Left ventricle myocardium superior (tissue), 1 donor: ENCODE results near the gene IRF2BPL. TPM values are rescaled to one million over a fixed set of nuclear protein-coding genes. Genes with fewer than 3 reads are reported as not detected.

Source experiments
- ATAC-seq: fragments of 200-7000 bp; cut with Tn5 transposase; one replicate; pipeline ENCODE4 v1.9.1; 2020; ENCODE audit warnings: mild to moderate bottlenecking, moderate library complexity
- DNase-seq: peaks from one replicate; pipeline ENCODE4 v3.0.0-alpha.2; 2020
- intact Hi-C: fragments of 100-400 bp; cut with micrococcal nuclease; formaldehyde crosslinking; loops from one replicate; pipeline ENCODE4 v1.11.0; 2022
- total RNA-seq: library from RNA; stranded (reverse); fragmentation: NEBNext Ultra II Directional; extraction: Animal tissue kit (Norgen Biotek cat#: 25700); gene quantifications from one replicate; pipeline ENCODE4 v1.2.1, GENCODE V29; 2021
- donor health status: DM: no; HTN: yes; CAD: no; lungs with severe emphysema.

Gene IRF2BPL
- total RNA-seq, 1 donor from 2014 or later = 42.8 TPM

DNA sequence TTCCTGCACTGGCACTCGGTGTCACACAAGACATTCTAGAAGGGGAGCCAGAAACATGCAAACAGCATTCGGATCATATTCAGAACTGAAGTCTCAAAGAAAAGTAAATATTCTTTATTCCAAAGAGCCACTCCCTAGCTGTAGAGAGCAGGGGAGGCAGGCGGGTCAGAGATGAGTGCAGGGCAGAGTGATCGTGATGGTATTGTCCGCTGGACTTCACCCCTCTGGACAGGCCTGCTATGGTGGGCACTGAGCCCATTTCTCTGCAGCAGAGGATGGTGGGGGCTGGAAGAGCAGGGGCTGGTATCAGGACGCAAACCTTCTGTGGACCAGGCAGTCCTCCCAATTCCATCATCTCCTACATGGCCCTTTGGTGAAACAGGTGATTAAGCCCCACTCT, 25.6 kb downstream of the IRF2BPL start:
- DNase-seq (no peak), ATAC-seq (no peak)
- intact Hi-C loops = no loop called here

DNA sequence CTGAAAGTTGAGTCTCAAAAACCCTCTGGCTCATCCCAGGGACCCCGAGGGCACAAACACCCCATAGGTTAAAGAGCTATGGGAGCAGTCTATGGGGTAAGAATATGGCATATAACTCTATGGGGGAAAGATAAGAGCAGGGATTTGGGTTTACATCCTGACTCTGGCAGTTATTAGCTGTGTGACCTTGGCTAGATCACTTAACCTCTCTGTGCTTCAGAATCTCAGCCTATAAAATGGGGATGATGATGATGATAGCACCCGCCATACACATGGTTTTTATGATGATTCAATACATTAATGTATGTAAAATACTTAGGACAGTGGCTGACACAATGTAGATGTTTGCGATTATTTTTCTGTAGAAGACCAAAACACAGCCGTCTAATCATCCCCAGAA, 26.2 kb downstream of the IRF2BPL start:
- ATAC-seq = no peak
- intact Hi-C loops = no loop called here
- DNase-seq = no peak

DNA sequence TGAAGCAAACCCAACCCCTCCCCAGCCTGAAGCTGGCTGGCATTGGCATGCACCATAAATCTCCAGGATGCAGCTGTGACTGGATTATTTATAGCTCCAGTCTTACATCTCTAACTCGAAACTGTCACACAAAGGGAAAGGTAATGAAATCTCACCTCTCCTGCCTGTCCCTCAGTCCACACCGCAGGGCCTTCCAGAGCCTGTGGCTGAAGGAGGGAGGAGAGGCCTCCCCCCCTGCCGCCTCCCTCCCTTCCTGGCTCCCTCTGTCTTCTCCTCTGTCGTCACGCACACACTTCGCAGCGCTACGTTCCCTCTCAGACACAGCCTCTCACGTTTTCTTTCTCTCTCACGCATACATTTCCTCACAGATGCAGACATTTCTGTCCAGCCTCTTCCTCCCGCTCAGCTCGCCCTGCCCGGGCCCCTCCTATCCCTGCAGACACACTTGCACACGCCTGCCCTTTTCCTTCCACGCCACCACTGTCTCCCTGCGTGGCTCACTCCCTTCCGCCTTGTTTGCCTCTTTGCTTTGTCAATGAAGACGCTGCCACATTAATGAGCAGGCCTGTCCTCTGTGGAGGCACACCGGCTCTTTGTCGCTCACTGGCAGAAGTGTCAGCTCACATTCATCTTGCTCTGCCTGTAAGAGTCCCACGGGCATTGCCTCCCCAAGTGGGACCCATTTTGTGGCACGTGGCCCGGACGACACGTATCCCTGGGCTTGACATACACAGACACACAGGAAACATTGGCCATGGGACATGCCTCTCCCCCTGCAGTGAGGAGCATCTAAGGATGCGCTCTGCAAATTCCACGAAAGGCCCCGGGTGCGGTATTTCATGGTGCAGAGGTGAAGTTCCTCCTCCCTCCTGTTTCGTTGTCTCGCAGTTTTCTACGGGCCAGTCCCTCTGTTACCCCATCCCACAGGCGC, 27.9 kb downstream of the IRF2BPL start:
- DNase-seq (peak; percentile 52), ATAC-seq (peak; percentile 79)
- intact Hi-C loops = no loop called here

DNA sequence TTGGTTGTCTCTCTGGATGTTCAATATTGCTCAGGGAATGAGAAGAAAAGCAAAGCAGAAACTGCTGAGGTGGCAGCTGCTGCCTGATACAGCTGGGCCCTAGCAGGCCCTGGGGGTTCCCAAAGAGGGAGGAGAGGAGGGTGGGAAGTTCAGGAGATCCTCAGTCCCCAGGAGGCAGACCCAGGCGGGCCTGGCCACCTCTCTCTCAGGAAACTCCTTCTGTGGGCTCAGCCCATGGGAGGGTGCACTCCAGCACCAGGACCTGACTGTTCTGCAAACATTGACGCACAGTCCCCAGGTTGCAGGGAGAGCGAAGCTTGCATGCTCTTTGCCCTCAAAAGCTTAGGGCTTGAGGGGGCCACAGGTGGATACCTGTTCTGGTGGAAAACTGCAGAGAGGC, 29.6 kb downstream of the IRF2BPL start:
- ATAC-seq = no peak
- intact Hi-C loops = no loop called here
- no peak for DNase-seq

DNA sequence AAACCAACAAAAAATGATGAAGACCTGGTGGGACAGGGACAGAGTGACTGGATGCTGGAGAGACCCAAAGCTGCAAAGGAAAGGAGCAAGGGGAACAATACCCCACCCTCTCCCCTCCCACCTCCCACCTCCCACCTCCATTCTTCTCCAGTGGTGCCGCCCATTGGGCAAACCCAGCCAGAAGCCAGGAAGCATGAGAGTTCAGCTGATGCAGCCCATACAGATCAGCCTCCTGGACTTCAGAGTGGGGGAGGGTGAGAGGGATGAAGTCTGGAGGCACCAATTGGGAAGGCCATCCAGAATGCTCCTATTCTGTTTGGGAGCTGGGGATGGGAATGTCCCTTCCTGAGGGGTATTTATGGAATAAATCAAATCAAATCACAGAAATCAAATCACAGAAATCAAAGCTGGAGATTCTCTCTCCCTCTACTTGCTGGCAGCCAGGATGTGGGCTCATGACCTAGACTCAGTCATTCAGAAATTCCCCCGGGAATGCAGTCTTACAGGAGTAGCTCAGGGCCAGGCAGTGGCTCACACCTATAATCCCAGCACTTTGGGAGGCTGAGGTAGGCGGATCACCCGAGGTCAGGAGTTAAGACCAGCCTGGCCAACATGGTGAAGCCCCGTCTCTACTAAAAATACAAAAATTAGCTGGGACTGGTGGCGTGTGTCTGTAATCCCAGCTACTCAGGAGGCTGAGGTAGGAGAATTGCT, 31.1 kb downstream of the IRF2BPL start:
- intact Hi-C loops = no loop called here

DNA sequence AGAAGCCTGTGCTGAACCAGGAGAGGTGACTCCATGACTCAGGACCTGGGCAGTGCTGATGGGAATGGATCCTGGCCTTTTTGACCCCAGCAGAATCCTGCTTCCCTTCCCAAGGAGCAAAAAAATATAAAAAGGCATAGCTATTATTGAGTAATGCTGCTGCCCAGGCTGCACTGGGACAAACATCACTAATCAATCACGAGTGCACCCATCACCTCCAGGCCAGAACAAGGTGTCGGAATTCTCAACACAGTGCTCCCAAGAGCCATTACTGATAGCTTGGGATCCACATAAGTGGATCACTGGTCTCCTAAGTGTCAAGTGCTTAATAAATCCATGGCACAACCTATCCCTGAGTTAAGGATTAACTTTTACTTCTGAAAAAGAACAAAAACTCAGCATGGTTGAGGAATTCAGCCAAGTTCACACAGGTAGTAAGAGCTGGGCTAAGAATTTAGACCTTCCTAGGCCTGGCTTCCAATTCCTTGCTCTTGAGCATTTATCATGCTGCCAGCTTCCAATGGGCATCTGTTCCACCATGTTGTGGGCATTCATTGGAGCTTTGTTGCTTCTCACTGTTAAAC, 31.9 kb downstream of the IRF2BPL start:
- intact Hi-C loops = no loop called here
- no peak for ATAC-seq
- DNase-seq = no peak

More for the DNA sequence above, 31.1 kb downstream of the IRF2BPL start:
- DNase-seq (no peak), ATAC-seq (no peak)

DNA sequence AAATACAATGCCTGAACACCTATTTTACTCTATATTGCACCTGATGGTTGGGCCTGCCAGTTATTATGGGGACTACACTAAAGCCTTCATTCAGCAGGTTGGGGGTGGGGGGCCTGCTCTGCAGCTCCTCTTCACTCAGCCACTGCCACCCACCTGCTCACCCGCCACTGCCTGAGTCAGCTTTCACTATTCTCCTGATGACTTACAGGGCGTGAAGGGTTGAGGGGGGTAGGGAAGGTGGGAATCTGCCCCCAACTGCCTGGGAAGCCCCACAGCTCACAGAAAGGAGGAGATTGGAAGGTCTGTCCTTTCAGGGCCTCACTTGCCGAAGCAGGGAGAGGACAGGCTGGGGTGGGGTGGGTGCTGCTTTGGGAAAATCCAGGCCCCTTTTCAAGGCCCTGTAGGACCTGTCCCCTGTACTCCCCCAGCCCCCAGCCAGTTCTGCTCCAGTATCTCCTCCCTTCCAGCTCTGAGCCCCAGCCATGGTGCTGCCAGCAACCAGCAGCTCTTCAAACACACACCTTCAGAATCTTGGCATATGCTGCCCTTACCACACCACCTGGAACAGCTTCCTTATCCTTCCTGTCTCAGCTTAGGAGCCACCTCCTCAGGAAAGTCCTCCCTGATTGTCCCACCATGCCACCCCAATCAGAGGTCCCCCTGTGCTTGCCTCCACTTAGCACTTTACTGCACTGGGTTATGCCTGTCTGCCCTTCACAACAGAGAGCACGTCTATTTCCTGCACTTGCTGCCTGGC, 33.1 kb downstream of the IRF2BPL start:
- DNase-seq (no peak), ATAC-seq (no peak)
- intact Hi-C loops = no loop called here

DNA sequence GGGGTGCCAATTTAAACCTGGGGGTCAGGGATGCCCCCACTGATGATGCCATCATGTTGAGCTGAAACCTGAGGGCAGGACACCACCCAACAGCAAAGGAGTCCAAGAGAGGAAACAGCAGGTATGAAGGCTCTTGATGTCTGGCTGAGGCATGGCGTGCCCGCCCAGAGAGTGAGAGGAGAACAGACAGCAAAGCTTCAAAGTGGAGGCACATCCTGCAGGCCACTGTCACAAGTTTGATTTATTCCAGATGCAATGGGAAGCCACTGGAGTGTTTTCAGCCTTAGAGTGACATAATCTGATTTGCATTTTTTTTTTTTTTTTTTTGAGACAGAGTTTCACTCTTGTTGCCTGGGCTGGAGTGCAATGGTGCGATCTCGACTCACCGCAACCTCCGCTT, 34.8 kb downstream of the IRF2BPL start:
- no peak for DNase-seq
- intact Hi-C loops = no loop called here

DNA sequence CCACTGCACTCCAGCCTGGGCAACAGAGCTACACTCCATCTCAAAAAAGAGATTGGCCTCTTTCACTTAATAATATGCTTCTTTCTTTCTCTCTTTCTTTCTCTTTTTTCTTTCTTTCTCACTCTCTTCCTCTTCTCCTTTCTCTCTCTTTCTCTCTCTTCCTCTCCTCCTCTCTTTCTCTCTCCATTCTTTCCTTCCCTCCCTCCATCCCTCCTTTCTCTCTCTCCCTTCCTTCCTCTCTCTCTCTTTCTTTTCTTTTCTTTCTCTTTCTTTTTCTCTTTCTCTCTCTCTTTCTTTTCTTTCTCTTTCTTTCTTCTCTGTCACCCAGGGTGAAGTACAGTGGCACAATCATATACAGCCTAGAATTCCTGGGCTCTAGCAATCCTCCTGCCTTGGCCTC, 38.4 kb downstream of the IRF2BPL start:
- DNase-seq (no peak), ATAC-seq (no peak)
- intact Hi-C loops = no loop called here

More for the DNA sequence above, 34.8 kb downstream of the IRF2BPL start:
- no peak for ATAC-seq

DNA sequence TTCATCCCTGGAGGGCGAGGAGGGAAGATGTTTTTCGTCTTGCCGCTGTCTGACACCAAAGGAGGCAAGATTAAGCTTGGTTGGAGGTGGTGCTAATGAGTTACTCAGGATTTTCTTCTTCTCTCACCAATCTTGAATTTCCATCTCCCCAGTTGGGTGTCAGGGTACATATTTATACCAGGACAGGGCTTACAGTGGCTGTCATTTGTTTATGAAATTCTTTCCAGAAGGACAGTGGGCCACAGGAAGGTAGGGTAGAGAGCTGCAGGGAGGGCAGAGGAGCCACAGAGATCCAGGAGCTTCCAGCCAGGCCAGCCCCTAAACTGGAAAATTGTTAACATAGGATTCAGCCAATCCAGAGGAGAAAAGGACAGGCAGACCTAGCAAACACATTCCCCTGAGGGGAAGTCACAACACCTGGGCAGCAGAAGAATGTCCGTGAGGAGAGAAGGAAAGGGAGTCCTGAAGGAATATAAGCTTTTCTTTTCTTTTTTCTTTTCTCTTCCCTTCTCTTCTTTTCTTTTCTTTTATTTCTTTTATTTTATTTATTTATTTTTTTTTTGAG, 40.5 kb downstream of the IRF2BPL start:
- no peak for ATAC-seq
- no peak for DNase-seq
- intact Hi-C loops = no loop called here

DNA sequence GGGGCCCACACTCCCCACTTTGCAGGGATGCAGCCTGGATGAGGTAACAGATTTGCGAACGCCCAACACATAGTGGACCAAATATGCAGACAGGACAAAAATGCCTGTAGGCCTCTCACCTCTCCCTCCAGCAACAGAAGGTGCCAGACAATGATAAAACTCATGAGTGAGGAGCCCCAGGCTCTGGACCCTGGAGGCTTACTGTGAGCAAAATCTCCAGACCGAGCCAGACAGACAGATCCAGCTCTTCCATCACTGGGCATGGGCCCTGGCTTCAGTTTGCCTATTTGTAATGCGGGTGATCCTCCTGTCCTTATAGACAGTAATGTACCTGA, 42.3 kb downstream of the IRF2BPL start:
- intact Hi-C loops = no loop called here
- DNase-seq (no peak), ATAC-seq (no peak)

DNA sequence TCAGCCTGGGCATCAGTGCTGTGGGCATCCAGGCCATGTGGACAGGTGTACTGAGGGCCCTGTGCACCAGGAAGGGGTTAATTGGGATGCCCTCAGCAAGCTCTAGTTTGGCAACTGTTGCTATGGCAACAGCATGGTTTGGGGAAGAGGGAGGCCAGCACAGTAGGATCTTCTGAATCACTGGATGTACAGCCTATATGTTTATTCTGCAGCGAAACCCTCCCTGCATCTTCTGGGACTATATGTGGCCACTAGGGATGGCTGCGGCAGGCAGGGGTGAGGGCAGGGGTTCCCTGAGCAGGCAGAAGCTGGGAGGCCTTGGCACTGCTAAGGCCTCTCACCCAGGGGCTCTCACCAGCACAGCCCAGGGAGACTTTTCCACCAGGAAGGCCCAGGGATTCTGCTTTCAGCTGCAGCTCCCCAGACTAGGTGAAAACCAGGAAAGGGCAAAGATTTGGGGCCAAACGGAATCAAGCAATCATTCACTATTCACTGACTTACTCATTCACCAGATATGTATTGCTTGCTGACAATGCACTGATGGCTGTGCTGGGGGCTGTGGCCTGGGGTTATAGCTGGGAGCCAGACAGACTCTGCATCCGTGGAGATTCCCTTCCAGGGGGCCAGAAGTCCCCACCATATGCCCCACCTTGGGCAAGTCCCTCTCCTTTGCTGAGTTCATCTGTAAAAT, 42.8 kb downstream of the IRF2BPL start:
- intact Hi-C loops = no loop called here
- ATAC-seq = no peak
- no peak for DNase-seq

DNA sequence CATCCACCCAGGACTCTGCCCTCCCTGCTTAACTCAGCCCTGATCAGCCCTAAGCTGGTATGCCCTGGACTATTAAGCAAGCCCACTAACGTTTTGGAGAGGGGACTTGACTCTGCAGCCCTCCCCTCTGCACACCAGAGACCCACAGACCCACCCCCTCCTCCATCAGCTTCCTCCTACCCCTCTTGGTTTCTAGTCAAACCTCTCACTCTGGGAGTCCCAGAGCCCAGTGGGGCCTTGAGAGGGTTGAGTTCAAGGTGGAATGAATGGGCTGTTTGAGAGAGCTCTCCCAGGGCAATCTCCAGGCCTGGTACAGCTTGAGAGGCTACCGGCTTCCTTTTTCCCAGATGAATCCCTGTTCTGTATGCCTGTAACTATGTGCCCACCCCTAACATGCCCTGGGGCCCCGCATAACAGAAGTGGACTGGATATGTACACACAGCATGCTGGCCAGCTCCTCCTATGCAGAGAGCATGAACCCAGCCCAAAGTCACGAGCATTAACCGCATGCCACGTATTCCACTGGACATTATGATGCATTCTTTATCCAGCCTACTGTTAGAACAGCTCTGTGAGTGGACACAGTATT, 43.6 kb downstream of the IRF2BPL start:
- intact Hi-C loops = no loop called here
- ATAC-seq (peak; percentile 18), DNase-seq (no peak)

DNA sequence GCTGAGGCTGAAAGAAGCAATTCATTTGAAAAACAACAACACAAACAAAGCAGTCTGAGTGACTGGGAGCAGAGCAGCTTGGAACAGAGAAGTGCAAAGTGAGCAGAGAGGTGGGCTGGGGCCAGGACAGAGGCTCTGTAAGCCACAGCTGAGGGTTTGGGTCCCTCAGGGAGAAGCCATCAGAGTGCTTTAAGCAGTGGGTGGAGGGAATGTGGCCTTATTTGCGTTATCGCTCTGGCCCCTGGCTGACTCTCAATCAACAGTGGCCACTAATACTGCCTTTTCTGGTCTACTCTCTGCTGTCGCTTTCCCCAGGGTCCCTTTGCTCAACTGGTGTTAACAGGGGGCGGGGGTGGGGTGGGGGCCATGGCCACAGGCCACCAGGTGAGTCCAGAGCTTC, 44.2 kb downstream of the IRF2BPL start:
- DNase-seq (no peak), ATAC-seq (peak; percentile 47)
- intact Hi-C loops = no loop called here

DNA sequence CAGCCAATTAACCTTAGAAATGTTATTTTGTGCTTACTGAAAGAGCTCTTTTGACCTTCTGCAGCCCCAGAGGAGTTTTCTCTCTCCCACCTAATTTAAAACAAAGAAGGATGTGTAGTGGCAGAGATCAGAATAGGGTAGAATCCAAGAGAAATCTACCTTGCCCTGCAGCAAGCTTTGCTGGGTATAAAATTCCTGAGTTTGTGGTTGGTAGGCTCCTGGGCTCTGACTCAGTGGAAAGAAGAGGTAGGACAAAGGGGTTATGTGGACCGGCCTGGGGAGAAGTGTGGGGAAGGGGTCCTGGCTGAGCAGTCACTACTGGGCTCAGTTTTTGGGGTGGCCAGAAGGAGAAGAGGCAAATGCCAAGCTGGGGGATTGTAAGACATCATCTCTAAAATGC, 46.8 kb downstream of the IRF2BPL start:
- ATAC-seq (no peak), DNase-seq (no peak)
- intact Hi-C loops = no loop called here

DNA sequence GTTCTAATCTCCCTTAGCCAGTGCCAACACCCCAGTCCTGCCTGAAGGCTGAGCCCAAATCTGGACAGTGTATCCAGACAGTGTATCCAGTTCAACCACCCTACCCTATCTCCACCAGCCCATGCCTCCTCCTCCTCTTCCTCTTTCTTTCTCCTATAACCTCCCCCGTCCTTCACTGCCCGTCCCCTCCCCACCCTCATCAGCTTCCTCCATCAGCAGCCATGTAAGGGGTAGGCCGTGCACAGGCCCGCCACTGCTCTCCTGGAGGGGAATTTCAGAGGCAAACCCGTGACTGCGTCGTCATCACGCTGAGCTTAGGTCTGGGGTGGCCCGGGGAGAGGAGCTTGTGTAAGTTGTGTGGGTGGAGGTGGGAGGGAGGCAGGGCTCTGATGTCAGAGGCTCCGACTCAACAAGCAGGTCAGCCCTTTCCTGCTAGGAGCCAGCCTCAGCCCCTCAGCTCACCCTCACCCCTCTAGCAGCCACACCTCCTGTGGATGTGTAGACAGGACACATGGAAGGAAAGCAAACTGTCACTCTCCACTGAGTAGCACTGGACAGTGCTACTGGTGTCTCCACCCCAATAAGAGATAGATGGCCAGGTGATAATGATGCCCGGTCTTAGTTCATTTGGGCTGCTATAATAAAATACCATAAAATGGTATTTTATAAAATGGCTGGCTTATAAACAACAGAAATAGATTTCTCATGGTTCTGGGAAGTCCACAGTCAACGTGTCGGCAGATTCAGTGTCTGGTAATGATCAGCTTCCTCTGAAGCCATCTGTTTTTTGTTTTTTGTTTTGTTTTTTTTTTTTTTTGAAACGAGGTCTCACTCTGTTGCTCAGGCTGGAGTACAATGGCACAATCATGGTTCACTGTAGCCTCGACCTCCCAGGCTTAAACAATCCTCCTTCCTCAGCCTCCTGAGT, 50.5 kb downstream of the IRF2BPL start:
- intact Hi-C loops = no loop called here
- DNase-seq (peak; percentile 62), ATAC-seq (peak; percentile 80)

DNA sequence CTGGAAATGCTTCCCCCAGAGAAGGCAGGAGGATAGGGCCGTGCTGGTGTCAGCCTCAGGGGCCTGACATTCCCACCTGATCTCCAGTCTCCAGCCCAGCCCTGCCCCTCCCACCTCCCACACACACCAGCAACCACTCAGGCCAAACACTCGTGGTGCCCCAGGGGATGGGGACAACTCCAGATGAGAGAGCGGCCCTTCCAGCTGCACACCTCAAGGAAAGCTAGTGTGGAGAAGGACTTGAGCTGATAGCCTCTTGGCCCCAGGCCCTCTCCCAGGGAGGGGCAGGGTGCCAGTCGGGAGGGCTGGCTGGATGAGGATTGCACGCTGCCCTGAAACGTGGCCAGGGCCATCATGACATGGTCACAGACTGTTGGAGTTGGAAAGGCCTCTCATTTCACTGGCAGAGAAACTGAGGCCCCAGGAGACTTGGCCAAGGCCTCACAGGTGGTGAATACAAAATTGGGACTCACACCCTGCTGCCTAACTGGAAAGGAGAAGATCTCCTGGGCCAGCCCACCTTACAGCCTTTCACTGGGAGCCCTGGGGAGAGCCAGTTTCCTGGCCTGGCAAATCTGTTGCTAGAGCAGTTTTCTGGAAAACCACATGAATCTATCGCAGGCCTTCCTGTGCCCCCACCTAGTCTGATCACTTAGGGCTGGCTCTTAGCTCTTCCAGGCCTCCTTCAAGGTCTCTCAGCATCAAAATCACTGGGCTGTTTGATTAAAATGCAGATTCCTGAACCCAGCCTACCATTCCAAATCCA, 52.1 kb downstream of the IRF2BPL start:
- intact Hi-C loops = no loop called here
- DNase-seq (peak; percentile 49), ATAC-seq (peak; percentile 53)
